ENCODE results near the gene WDFY2. TPM values are rescaled to one million over a fixed set of nuclear protein-coding genes. Genes with fewer than 3 reads are reported as not detected.

Gene WDFY2
- total RNA-seq, 1 donor = 10.2 TPM

DNA sequence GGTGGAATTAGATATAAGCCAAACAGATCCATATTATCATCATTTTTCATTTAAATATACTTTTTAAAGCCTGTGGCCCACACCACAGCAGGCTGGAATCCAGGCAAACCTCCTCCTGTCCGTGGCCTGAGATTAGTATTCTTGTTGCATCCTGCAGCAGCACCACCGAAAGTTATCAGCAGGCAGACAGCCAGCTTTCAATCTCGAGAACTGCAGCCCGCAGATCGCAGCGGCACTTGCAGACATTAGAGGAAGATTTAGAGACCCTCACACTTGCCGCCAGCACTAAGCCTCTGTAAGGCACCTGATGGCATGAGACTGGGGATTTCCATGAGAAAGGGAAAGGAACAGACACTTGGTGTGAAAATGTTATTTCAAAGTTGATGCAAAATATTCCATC, 212.3 kb downstream of the WDFY2 start:
- TF ChIP-seq CTCF (IDR thresholded peaks at IDR 0.05; ENCODE audit: insufficient read depth, low read length) = no peak
- no peak for DNase-seq (ENCODE audit: low read depth)
- H3K4me3 ChIP-seq (ENCODE audit: low read depth, low read length) = no peak overlapping the region

- no peak overlapping the region for H3K4me3 ChIP-seq (ENCODE audit: low read depth, low read length)
- TF ChIP-seq CTCF (IDR thresholded peaks at IDR 0.05; ENCODE audit: insufficient read depth, low read length) = peak; percentile 39
- peak; percentile 59 for DNase-seq (ENCODE audit: low read depth)
Measured at GRCh38 chr13:51797664-51798488, 213.6 kb downstream of the WDFY2 start.

DNA sequence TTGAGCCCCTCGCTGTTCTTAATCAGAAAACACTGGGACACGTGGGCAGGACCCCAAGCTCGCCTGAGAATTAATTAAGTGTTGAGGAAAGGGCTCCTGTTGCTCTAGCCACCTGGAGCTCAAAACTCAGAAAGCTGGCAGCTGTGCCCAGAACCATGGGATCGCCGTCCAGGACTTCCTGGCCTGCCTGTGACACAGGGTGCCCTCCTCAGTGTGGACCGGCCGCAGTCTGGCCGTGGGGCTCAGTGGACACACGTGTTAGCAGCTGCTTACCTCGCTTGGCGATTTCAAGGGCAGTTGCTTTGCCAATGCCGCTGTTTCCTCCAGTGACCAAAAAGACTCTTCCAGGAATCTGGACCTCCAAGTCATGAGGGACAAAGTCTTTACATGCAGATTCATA, 215.0 kb downstream of the WDFY2 start:
- no peak for DNase-seq (ENCODE audit: low read depth)
- TF ChIP-seq CTCF (IDR thresholded peaks at IDR 0.05; ENCODE audit: insufficient read depth, low read length) = no peak
- H3K4me3 ChIP-seq (ENCODE audit: low read depth, low read length) = no peak overlapping the region

DNA sequence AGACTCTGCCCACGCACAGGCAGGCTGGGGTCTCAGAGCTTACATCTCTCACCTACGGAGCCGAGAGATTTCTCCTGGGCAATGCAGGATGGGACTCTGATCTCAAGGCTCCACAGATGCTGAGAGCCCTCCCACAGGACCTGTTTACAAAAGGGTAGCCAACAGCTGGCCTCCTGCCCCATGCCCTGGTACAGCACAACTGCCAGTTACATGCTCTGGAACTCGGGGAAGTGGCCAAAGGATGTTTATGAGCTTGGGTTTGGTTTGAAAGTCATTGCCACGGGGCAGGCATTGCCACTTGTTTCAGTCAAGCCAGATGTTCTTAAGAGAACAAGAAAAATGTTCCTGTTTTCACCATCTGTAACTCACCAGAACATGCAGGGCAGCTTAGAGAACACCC, 216.2 kb downstream of the WDFY2 start:
- DNase-seq (ENCODE audit: low read depth) = no peak

GRCh38 chr13:51801631-51802099, 217.4 kb downstream of the WDFY2 start:
- no peak for TF ChIP-seq CTCF (IDR thresholded peaks at IDR 0.05; ENCODE audit: insufficient read depth, low read length)
- no peak overlapping the region for H3K4me3 ChIP-seq (ENCODE audit: low read depth, low read length)
- DNase-seq (ENCODE audit: low read depth) = no peak

More for the DNA sequence above, 216.2 kb downstream of the WDFY2 start:
- no peak for TF ChIP-seq CTCF (IDR thresholded peaks at IDR 0.05; ENCODE audit: insufficient read depth, low read length)
- H3K4me3 ChIP-seq (ENCODE audit: low read depth, low read length) = no peak overlapping the region

GRCh38 chr13:51802631-51803418, 218.6 kb downstream of the WDFY2 start:
- peak overlapping the region; percentile 78 for H3K4me3 ChIP-seq (ENCODE audit: low read depth, low read length)
- no peak for TF ChIP-seq CTCF (IDR thresholded peaks at IDR 0.05; ENCODE audit: insufficient read depth, low read length)
- DNase-seq (ENCODE audit: low read depth) = no peak

Measured in fibroblast of the aortic adventitia (primary cell).